ENCODE measurements around the gene EGFL6.

GRCh38 chrX:13638826-13639225, 69.4 kb downstream of the EGFL6 start:
- TF ChIP-seq CTCF (conservative IDR thresholded peaks at IDR 0.05; ENCODE audit: low read length) = no peak
- TF ChIP-seq EZH2phosphoT487 (IDR thresholded peaks at IDR 0.05; ENCODE audit: borderline replicate concordance) = no peak

Measured in Loucy (cell line).